ENCODE results near the gene CHRNG.
A peak's percentile ranks its signal among the peaks of the same experiment; 100 is the strongest.

The CHRNG gene

DNA sequence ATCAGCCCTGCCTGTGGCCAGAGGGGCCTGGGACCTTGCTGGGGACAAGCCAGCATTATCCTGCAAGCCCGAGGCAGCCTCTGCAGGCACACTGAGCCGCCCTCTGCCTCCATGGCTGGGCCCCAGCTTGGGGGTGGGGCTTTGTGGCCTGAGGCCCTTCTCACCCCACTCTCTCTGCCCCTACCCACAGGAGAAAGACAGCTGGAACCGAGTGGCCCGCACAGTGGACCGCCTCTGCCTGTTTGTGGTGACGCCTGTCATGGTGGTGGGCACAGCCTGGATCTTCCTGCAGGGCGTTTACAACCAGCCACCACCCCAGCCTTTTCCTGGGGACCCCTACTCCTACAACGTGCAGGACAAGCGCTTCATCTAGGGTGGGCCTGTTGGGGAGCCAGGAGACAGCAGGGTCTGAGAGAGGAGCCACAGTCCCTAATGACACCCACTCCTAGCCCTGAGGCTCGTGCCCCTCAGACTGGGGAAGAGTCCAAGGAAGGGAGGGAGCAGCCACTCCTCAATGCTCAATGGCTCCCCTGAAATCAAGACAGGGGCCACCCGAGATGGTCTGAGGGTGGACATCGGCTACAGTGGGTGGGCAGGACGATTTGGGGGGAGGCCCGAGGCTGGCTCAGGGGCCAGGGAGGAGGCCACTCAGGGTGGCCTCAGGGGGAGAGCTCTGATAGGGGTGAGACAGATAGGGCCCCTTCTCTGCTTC lies 4.4 kb upstream of the CHRNG start:
- no peak for TF ChIP-seq YY1 (IDR thresholded peaks at IDR 0.05; ENCODE audit: low read depth)
- TF ChIP-seq TCF12 (IDR thresholded peaks at IDR 0.05; ENCODE audit: low read depth) = no peak
- TF ChIP-seq FOXM1 (IDR thresholded peaks at IDR 0.05; ENCODE audit: borderline replicate concordance, low read depth) = no peak
- TF ChIP-seq TEAD4 (IDR thresholded peaks at IDR 0.05) = no peak
- TF ChIP-seq, protein P1, sequence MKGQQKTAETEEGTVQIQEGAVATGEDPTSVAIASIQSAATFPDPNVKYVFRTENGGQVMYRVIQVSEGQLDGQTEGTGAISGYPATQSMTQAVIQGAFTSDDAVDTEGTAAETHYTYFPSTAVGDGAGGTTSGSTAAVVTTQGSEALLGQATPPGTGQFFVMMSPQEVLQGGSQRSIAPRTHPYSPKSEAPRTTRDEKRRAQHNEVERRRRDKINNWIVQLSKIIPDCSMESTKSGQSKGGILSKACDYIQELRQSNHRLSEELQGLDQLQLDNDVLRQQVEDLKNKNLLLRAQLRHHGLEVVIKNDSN (IDR thresholded peaks at IDR 0.05) = no peak
- TF ChIP-seq CREB1 (IDR thresholded peaks at IDR 0.05; ENCODE audit: low read depth) = no peak
- no peak for TF ChIP-seq ZBTB7A (IDR thresholded peaks at IDR 0.05; ENCODE audit: low read depth)
- TF ChIP-seq TAF1 (IDR thresholded peaks at IDR 0.05; ENCODE audit: low read depth) = no peak
- no peak for TF ChIP-seq CEBPB (IDR thresholded peaks at IDR 0.05)
- no peak for TF ChIP-seq EGR1 (IDR thresholded peaks at IDR 0.05)
- TF ChIP-seq RAD21 (IDR thresholded peaks at IDR 0.05; ENCODE audit: low read depth) = no peak
- TF ChIP-seq NFIC (IDR thresholded peaks at IDR 0.05) = no peak
- TF ChIP-seq, protein P2, sequence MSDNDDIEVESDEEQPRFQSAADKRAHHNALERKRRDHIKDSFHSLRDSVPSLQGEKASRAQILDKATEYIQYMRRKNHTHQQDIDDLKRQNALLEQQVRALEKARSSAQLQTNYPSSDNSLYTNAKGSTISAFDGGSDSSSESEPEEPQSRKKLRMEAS (IDR thresholded peaks at IDR 0.05) = no peak
- no peak for TF ChIP-seq EP300 (IDR thresholded peaks at IDR 0.05; ENCODE audit: borderline replicate concordance)
- TF ChIP-seq, protein P3, sequence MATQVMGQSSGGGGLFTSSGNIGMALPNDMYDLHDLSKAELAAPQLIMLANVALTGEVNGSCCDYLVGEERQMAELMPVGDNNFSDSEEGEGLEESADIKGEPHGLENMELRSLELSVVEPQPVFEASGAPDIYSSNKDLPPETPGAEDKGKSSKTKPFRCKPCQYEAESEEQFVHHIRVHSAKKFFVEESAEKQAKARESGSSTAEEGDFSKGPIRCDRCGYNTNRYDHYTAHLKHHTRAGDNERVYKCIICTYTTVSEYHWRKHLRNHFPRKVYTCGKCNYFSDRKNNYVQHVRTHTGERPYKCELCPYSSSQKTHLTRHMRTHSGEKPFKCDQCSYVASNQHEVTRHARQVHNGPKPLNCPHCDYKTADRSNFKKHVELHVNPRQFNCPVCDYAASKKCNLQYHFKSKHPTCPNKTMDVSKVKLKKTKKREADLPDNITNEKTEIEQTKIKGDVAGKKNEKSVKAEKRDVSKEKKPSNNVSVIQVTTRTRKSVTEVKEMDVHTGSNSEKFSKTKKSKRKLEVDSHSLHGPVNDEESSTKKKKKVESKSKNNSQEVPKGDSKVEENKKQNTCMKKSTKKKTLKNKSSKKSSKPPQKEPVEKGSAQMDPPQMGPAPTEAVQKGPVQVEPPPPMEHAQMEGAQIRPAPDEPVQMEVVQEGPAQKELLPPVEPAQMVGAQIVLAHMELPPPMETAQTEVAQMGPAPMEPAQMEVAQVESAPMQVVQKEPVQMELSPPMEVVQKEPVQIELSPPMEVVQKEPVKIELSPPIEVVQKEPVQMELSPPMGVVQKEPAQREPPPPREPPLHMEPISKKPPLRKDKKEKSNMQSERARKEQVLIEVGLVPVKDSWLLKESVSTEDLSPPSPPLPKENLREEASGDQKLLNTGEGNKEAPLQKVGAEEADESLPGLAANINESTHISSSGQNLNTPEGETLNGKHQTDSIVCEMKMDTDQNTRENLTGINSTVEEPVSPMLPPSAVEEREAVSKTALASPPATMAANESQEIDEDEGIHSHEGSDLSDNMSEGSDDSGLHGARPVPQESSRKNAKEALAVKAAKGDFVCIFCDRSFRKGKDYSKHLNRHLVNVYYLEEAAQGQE (IDR thresholded peaks at IDR 0.05; ENCODE audit: low read depth) = no peak

DNA sequence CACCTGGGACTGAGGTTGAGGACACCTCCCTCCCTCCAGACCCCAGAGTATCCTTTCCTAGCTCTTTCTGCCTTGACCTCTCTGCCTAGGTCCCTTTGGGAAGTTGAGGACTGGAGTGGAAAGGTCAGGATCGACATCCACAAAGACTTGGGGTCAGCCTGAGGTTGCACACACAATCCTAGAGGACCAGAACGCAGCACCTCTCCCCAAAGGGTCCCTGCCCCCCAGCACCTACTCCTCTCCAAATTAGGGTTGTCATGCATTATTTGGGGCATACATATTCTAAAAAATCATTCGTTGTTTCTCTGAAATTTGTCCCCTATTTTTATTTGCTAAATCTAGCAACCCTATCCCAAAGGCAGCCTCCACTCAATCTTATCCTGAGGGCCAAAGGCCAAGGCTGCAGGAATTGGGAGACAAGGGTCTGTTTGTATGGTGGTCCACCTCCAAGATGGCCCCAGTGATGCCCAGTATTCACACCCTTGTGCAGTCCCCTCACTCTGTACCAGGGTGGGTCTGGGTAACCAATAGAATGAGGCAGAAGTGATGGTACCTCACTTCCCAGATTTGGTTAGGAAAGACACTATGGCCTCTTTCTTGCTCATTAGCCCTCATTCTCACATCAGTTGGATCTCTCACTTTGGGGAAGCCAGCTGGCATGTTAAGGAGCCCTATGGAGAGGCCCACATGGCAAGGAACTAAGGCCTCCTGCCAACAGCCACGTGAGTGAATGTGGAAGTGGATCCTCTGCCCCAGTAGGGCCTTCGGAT lies 3.5 kb upstream of the CHRNG start:
- TF ChIP-seq NFIC (IDR thresholded peaks at IDR 0.05) (no peak), TAF1 (IDR thresholded peaks at IDR 0.05; ENCODE audit: low read depth) (no peak), EP300 (IDR thresholded peaks at IDR 0.05; ENCODE audit: borderline replicate concordance) (no peak), FOXM1 (IDR thresholded peaks at IDR 0.05; ENCODE audit: borderline replicate concordance, low read depth) (no peak), ZBTB7A (IDR thresholded peaks at IDR 0.05; ENCODE audit: low read depth) (no peak), TCF12 (IDR thresholded peaks at IDR 0.05; ENCODE audit: low read depth) (no peak), RAD21 (IDR thresholded peaks at IDR 0.05; ENCODE audit: low read depth) (no peak), EGR1 (IDR thresholded peaks at IDR 0.05) (no peak), CREB1 (IDR thresholded peaks at IDR 0.05; ENCODE audit: low read depth) (no peak), TEAD4 (IDR thresholded peaks at IDR 0.05) (no peak), YY1 (IDR thresholded peaks at IDR 0.05; ENCODE audit: low read depth) (no peak), CEBPB (IDR thresholded peaks at IDR 0.05) (no peak)
- TF ChIP-seq, protein P1 (IDR thresholded peaks at IDR 0.05) = no peak
- TF ChIP-seq, protein P3 (IDR thresholded peaks at IDR 0.05; ENCODE audit: low read depth) = no peak
- TF ChIP-seq, protein P2 (IDR thresholded peaks at IDR 0.05) = no peak

DNA sequence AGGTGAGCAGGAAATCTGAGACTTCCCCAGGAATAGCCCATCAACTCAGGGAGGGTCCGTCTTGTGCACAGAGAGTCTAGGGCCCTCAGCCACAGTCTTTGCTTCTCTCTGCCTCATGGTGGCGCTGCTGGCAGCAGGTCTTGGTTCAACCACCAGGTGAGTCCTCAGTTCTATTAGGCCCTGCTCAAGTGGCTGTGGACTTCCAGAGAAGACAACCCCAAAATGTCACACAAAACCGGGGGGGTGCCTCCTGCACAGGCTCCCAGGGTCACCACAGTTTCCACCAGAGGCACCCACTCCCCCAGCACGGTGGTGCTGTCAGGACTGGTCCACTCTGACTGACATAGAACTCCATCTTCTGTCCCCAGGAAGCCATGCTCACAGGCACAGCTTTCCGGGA lies 2.4 kb upstream of the CHRNG start:
- TF ChIP-seq TEAD4 (IDR thresholded peaks at IDR 0.05) = no peak
- TF ChIP-seq RAD21 (IDR thresholded peaks at IDR 0.05; ENCODE audit: low read depth) = peak; percentile 38
- TF ChIP-seq, protein P2 (IDR thresholded peaks at IDR 0.05) = no peak
- TF ChIP-seq FOXM1 (IDR thresholded peaks at IDR 0.05; ENCODE audit: borderline replicate concordance, low read depth) = no peak

DNA sequence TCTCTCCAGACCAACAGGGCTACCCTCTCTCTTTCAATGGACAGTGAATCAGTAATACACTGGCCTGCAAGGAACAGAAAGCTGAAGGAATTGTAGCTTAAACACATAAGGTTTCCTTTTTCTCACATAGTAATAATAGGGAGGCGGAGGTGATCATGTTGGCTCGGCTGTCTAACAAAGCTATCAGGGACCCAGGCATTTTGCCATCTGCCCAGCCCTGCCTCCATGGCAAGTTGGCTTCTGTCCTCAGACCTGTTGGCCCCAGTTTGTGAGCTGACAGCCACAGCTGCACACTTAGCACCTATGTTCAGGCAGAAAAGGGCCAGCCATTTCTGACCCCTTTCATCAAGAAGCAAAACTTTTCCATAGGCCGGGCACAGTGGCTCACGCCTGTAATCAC lies 2.0 kb upstream of the CHRNG start:
- TF ChIP-seq ZBTB7A (IDR thresholded peaks at IDR 0.05; ENCODE audit: low read depth) = no peak

DNA sequence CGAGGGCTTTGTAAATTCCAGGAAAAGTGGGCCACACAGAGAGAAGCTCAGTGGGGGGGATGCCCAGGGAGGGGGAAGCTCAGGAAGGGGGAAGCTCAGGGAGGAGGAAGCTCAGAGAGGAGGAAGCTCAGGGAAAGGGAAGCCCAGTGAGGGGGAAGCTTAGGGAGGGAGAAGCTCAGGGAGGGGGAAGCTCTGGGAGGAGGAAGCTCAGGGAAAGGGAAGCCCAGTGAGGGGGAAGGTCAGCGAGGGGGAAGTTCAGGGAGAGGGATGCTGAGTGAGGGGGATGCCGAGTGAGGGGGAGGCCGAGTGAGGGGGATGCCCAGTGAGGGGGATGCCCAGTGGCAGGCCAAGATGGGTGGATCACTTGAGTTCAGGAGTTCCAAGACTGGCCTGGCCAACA lies 821 bp upstream of the CHRNG start:
- TF ChIP-seq TCF12 (IDR thresholded peaks at IDR 0.05; ENCODE audit: low read depth) (no peak), CEBPB (IDR thresholded peaks at IDR 0.05) (no peak), YY1 (IDR thresholded peaks at IDR 0.05; ENCODE audit: low read depth) (no peak), ZBTB7A (IDR thresholded peaks at IDR 0.05; ENCODE audit: low read depth) (no peak), TEAD4 (IDR thresholded peaks at IDR 0.05) (no peak), RAD21 (IDR thresholded peaks at IDR 0.05; ENCODE audit: low read depth) (no peak), FOXM1 (IDR thresholded peaks at IDR 0.05; ENCODE audit: borderline replicate concordance, low read depth) (no peak), EP300 (IDR thresholded peaks at IDR 0.05; ENCODE audit: borderline replicate concordance) (no peak), EGR1 (IDR thresholded peaks at IDR 0.05) (no peak)
- TF ChIP-seq, protein P1 (IDR thresholded peaks at IDR 0.05) = no peak
